Rectal smooth muscle tissue (tissue), 1 donor: ENCODE results near the gene CDH16.
"Not testable (repeated sequence)": the region's sequence is repeated elsewhere in the genome, so short reads cannot be mapped to it uniquely, and the experiment has no call there.

ENCODE experiments used
- H3K27ac ChIP-seq: one replicate; pipeline ENCODE4 v1.7.0; 2013; ENCODE audit warnings: low read depth, low read length, inconsistent platforms
- H3K27me3 ChIP-seq: one replicate; pipeline ENCODE4 v1.7.0; 2013; ENCODE audit warnings: low read length; ENCODE audit not compliant: control insufficient read depth, insufficient read depth
- H3K36me3 ChIP-seq: one replicate; pipeline ENCODE4 v1.7.0; 2013; ENCODE audit warnings: low read length; ENCODE audit not compliant: control insufficient read depth, insufficient read depth
- H3K4me1 ChIP-seq: one replicate; pipeline ENCODE4 v1.7.0; 2013; ENCODE audit warnings: low read length; ENCODE audit not compliant: control insufficient read depth, insufficient read depth
- H3K4me3 ChIP-seq: one replicate; pipeline ENCODE4 v1.7.0; 2013; ENCODE audit warnings: low read length
- H3K9ac ChIP-seq: one replicate; pipeline ENCODE4 v1.7.0; 2013; ENCODE audit warnings: low read length

CDH16 gene

GRCh38 chr16:66953462-66954096 lies 34.9 kb upstream of the CDH16 start:
- Histone ChIP-seq H3K9ac (no peak overlapping the region), H3K4me1 (no peaks in the 10 kb centered on the region)

GRCh38 chr16:66952430-66953110 lies 33.9 kb upstream of the CDH16 start:
- H3K36me3 ChIP-seq = no peaks in the 10 kb centered on the region
- no peak overlapping the region for H3K9ac ChIP-seq
- no peak overlapping the region for H3K4me3 ChIP-seq
- H3K27ac ChIP-seq = no peak overlapping the region
- H3K4me1 ChIP-seq = no peaks in the 10 kb centered on the region
- H3K27me3 ChIP-seq = peaks cover 3% of the 10 kb centered on the region

More at GRCh38 chr16:66953462-66954096, 34.9 kb upstream of the CDH16 start:
- Histone ChIP-seq H3K27ac (no peak overlapping the region), H3K27me3 (peaks cover 2% of the 10 kb centered on the region), H3K36me3 (no peaks in the 10 kb centered on the region), H3K4me3 (no peak overlapping the region)

- no peak overlapping the region for H3K27ac ChIP-seq
- H3K4me3 ChIP-seq = no peak overlapping the region
- no peaks in the 10 kb centered on the region for H3K36me3 ChIP-seq
- H3K27me3 ChIP-seq = peaks cover 3% of the 10 kb centered on the region
- H3K4me1 ChIP-seq = no peaks in the 10 kb centered on the region
- H3K9ac ChIP-seq = no peak overlapping the region
Measured at GRCh38 chr16:66950971-66951790, 32.5 kb upstream of the CDH16 start.

GRCh38 chr16:66950437-66950836 lies 31.8 kb upstream of the CDH16 start:
- H3K27ac ChIP-seq = no peak overlapping the region
- no peaks in the 10 kb centered on the region for H3K36me3 ChIP-seq
- no peaks in the 10 kb centered on the region for H3K4me1 ChIP-seq
- no peak overlapping the region for H3K9ac ChIP-seq
- peaks cover 3% of the 10 kb centered on the region for H3K27me3 ChIP-seq
- H3K4me3 ChIP-seq = peak overlapping the region; percentile 11

- peaks cover 3% of the 10 kb centered on the region for H3K27me3 ChIP-seq
- no peaks in the 10 kb centered on the region for H3K4me1 ChIP-seq
- H3K27ac ChIP-seq = no peak overlapping the region
- H3K36me3 ChIP-seq = no peaks in the 10 kb centered on the region
- no peak overlapping the region for H3K9ac ChIP-seq
- H3K4me3 ChIP-seq = no peak overlapping the region
Measured at GRCh38 chr16:66949472-66949871, 30.8 kb upstream of the CDH16 start.

GRCh38 chr16:66948837-66949225 lies 30.1 kb upstream of the CDH16 start:
- Histone ChIP-seq H3K4me1 (no peaks in the 10 kb centered on the region), H3K27me3 (peaks cover 3% of the 10 kb centered on the region), H3K9ac (no peak overlapping the region), H3K4me3 (peak overlapping the region; percentile 68), H3K36me3 (no peaks in the 10 kb centered on the region), H3K27ac (no peak overlapping the region)

GRCh38 chr16:66948134-66948836 lies 29.6 kb upstream of the CDH16 start:
- Histone ChIP-seq H3K9ac (no peak overlapping the region), H3K27me3 (peaks cover 3% of the 10 kb centered on the region), H3K4me1 (no peaks in the 10 kb centered on the region), H3K36me3 (peaks cover 3% of the 10 kb centered on the region), H3K27ac (no peak overlapping the region), H3K4me3 (peak overlapping the region; percentile 68)

GRCh38 chr16:66947302-66948065 lies 28.8 kb upstream of the CDH16 start:
- no peak overlapping the region for H3K9ac ChIP-seq
- no peak overlapping the region for H3K27ac ChIP-seq
- peak overlapping the region; percentile 68 for H3K4me3 ChIP-seq
- H3K27me3 ChIP-seq = peaks cover 3% of the 10 kb centered on the region
- H3K36me3 ChIP-seq = peaks cover 9% of the 10 kb centered on the region
- no peaks in the 10 kb centered on the region for H3K4me1 ChIP-seq

- H3K4me1 ChIP-seq = no peaks in the 10 kb centered on the region
- H3K9ac ChIP-seq = no peak overlapping the region
- no peak overlapping the region for H3K27ac ChIP-seq
- H3K36me3 ChIP-seq = peaks cover 14% of the 10 kb centered on the region
- H3K4me3 ChIP-seq = no peak overlapping the region
- H3K27me3 ChIP-seq = peaks cover 3% of the 10 kb centered on the region
Measured at GRCh38 chr16:66946974-66947301, 28.3 kb upstream of the CDH16 start.

GRCh38 chr16:66946541-66946940 lies 27.9 kb upstream of the CDH16 start:
- H3K36me3 ChIP-seq = peaks cover 18% of the 10 kb centered on the region
- H3K9ac ChIP-seq = no peak overlapping the region
- no peaks in the 10 kb centered on the region for H3K4me1 ChIP-seq
- H3K27ac ChIP-seq = no peak overlapping the region
- H3K27me3 ChIP-seq = peaks cover 3% of the 10 kb centered on the region
- H3K4me3 ChIP-seq = no peak overlapping the region

GRCh38 chr16:66945939-66946338 lies 27.3 kb upstream of the CDH16 start:
- no peaks in the 10 kb centered on the region for H3K4me1 ChIP-seq
- H3K27me3 ChIP-seq = peaks cover 3% of the 10 kb centered on the region
- no peak overlapping the region for H3K27ac ChIP-seq
- no peak overlapping the region for H3K9ac ChIP-seq
- no peak overlapping the region for H3K4me3 ChIP-seq
- H3K36me3 ChIP-seq = peaks cover 24% of the 10 kb centered on the region

- H3K4me1 ChIP-seq, H3K9ac ChIP-seq, H3K27me3 ChIP-seq, H3K4me3 ChIP-seq, H3K27ac ChIP-seq: not testable (repeated sequence)
- H3K36me3 ChIP-seq = peaks cover 34% of the 10 kb centered on the region
Measured at GRCh38 chr16:66944971-66945370, 26.3 kb upstream of the CDH16 start.
